ENCODE data around the gene IBSP.

- TF ChIP-seq CTCF (IDR thresholded peaks at IDR 0.05) (no peak), POLR2A (IDR thresholded peaks at IDR 0.05; ENCODE audit: low read depth) (no peak), POLR2AphosphoS5 (IDR thresholded peaks at IDR 0.05) (no peak), EP300 (IDR thresholded peaks at IDR 0.05) (no peak)
These were observed 12.6 kb downstream of the IBSP start for GRCh38 chr4:87811977-87812376.
